Activated T-cell treated with anti-CD3 and anti-CD28 coated beads, Interleukin-2, amount 50 U/mL, for 1 hour (primary cell): ENCODE data around the gene GPI.

Source experiments
- DNase-seq: peaks from one replicate; pipeline ENCODE4 v3.0.0-alpha.2; 2020

GPI gene

GRCh38 chr19:34405892-34406660 is 41.1 kb downstream of the GPI start:
- DNase-seq, result no peak

DNA sequence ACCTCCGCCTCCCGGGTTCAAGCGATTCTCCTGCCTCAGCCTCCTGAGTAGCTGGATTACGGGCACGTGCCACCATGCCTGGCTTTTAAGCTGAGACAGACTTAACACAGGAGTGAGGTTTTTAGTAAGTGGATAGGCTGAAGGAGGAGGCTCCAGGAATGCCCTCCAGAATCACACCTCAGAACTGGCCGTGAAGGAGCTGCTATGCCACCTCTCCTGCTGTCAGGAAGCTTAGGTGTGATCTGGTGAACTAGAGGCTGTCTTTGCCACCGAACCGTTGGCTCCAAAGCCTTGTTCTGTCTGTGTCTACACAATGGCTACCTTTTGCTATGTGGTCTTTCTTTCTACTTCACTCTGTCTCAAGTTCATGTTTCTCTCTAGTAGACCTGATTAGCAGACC is 43.4 kb downstream of the GPI start:
- DNase-seq, result no peak

DNA sequence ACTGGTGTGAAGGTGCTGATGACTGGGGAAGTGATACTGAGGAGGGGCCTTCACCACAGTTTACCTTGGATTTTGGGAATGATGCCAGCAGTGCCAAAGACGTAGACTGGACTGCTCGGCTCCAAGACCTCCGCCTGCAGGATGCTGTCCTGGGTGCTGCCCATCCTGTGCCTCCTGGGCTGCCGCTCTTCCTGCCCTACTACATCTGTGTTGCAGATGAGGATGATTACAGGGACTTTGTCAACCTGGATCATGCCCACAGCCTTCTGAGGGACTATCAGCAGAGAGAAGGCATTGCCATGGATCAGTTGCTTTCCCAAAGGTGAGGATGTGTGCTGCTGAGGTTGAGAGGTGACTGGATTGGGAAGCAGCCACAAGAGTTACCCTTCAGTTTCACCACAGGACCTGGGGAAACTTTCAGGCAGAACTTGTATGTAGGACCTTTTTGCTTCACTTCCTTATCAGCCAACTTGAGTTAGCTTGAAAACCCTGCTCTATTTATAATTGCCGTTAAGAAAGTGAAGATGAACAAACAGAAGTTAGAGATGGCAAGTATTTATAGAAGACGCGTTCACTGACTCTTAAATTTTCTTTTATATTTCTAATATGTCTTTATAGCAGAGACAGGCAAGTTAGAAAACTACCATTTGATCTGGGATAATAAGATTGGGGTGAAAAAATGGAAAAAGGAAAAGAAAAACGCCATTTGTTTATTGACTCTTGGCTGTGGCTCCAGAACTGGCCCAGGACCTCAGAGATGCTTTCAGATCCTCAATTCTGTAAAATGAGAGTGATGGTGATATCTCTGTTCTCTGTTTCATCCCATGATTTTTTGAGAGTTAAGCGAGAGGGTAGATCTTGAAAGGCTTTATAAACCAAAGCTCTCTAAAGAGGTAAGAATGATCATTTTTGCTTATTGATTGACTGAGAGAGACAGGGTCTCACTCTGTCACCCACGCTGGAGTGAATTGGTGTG is 44.5 kb downstream of the GPI start:
- no peak for DNase-seq

GRCh38 chr19:34411216-34411615 is 46.2 kb downstream of the GPI start:
- DNase-seq, result no peak

DNA sequence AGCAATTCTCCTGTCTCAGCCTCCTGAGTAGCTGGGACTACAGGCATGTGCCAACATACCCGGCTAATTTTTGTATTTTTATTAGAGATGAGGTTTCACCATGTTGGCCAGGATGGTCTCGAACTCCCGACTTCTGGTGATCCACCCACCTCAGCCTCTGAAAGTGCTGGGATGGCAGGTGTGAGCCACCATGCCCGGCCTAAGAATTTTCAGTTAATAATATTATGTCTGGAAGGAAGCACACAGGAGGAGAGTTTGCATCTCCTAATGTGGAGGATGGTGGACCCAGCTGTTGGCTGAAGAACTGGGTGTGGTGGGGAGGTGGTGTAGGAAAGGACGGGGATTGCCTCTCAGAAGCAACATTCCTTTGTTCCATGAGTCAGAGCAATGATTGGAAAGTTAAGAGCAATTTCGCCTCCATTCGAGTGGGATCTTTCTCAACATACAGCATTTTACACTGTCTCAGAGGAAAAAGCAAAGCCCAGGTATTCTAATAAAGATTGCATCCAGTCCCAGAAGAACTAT is 51.1 kb downstream of the GPI start:
- no peak for DNase-seq

DNA sequence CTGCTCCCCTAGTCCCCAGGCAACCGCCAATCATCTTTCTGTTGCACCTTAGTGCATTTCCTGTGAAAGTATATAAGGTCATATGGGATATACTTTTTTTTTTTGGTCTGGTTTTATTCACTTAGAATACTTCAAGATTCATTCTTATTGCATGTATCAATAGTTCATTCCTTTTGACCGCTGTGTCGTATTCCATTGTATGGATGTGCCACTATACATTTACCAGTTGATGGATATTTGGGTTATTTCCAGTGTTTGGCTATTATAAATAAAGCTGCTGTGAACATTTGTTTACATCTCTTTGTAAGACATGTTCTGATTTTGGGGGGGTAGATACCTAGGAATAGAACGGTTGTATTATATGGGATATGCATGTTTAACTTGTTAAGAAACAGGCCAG is 53.3 kb downstream of the GPI start:
- DNase-seq, result no peak

- no peak for DNase-seq
Measured at GRCh38 chr19:34426096-34426661, 61.2 kb downstream of the GPI start.

DNA sequence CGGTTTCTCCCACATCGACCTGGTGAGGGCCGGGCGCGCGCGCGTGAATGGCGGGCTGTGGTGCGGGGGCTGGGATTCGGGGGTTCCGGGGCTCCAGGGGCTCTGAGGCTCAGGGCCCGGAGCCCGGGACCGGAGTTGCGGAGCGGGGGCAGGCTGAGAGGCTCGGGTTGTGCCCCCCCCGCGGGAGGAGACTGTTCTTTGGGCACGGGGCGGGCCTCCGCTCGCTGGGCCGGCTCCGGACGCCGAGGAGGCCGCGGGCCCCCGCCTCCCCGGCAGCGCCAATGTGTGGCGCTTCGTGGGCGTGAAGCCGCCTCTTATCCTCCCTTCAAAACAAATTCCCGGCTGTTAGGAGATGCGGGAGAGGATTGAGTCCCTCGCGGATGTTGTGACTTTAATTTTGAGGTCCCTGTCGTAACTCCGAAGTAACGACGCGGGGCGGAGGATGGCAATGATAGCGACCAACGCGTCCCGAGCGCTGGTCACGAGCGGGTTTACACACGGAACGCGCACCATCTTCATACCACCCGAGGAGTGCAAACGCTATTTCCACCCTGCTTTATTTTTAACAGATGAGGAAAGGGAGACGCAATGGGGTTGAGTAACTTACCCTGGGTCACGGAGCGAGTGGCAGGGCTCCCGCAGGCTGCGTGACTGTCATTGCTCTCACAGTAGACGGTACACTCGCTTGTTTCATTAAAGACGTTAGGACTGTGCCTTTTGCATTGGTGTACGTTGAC is 63.7 kb downstream of the GPI start:
- no peak for DNase-seq

DNA sequence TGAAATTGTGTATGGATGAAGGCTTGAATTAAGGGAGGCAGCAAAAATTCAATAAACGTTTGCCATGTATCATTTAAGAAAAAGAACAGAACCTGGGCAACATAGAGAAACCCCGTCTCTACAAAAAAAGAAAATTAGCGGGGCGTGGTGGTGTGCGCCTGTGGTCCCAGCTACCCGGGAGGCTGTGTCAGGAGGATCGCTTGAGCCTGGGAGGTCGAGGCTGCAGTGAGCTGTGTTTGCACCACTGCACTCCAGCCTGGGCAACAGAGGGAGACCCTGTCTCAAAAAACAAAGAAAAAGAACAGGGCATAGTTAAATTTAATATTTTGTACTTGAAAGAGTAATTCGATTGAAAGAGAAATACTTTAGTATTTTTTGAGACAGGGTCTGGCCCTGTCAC is 64.6 kb downstream of the GPI start:
- no peak for DNase-seq

DNA sequence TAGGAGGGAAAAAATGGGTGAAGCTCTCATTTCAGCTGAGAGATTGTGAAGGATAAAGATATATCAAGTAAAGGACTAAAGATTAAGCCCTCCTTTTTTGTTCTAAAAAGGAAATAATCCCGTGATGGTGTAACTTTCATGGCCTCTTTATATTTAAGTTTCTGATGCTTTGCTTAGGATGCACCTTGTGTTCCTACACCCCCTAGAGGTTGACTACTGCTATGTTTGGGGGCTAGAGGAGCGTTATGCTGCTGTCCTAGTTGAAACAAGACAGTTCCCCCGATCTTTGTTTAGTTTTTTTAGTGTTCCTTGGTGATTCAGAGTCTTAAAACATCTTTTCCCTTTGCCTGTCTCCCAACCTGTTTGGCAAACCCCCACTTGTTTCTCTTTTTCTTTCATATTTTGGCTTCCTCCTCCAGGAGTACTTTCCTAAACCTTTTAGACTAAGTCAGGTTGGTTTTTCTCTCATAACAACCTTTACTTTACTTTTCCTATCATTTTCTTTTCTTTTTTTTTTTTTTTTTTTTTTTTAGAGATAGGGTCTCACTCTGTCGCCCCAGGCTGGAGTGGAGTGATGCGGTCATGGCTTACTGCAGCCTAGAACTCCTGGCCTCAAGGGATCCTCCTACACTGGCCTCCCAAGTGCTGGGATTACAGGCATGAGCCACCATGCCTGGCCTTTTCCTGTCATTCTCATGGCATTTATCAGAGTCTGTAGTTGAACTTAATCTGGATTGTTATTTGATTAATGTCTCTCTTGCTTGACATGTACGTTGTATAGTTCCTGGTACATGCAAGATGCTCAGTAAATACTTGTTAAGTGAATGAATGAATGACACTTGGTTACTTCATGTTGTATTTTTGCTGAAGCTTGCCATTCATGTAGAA is 66.0 kb downstream of the GPI start:
- no peak for DNase-seq

DNA sequence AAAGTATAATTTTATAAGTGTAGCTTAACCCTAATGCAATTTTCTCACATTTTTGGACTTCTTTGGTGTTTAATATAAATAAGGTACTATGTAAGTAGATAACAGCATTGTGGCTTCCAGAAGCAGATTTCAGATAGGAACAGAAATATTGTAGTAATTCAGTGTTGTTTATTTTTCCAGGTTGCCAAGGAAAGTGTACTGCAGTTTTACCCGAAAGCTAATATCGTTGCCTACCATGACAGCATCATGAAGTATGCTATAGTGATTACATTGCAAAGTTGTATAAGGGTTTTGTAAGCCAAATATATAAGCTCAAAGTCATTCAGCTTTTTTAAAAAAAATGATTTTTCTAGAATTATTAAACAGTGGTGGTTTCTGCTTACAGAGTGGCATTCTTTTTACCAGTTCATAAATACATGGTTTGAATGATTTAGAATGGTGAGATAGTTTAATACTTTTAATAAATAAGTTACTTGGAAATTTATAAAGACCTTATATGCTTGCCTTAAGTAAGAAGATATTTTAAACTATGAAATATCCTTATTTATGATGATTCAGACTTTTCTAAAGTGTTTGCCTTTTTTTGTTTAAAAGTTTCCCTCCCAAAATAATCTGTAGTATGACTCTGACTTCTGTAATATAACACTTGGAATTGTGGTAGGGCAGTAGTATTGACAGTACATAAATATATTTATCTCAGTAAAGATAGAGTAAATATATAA is 66.8 kb downstream of the GPI start:
- DNase-seq, result no peak

- no peak for DNase-seq
Measured at GRCh38 chr19:34432797-34433196, 67.8 kb downstream of the GPI start.

DNA sequence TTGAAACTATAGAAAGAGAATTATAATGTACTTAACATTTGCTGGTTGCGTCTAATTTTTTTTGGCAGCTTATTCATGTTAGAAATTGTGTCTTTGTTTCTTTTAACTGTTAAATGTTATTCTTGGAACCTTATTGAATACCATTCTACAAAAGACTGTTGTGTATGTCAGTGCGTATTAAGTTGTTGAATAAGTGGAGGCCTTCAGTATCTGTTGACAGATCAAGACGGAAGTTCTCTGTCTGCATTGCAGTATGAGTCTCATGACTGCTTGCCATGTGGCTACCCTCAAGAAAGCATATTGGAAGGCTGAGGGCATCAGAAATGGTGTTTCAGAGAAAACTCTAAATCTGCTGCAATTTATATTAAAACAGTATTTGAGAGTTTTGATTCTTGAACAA is 71.7 kb downstream of the GPI start:
- no peak for DNase-seq

DNA sequence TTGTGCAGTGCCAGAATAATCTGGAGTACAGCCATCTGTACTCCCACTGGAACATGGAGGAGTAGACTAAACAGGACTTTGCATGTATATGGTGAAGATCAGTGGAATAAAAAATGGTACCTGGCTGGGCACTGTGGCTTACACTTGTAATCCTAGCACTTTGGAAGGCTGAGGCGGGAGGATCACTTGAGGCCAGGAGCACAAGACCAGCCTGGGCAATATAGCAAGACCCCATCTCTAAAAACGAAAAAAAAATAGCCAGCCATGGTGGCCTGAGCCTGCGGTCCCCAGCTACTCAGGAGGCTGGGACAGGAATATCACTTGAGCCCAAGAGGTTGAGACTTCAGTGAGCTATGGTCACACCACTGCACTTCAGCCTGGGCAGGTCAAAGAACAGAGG is 83.2 kb downstream of the GPI start:
- DNase-seq, result no peak
